ENCODE measurements around the gene CELF4. TPM values are rescaled to one million over a fixed set of nuclear protein-coding genes. Genes with fewer than 3 reads are reported as not detected.

CELF4 gene
- total and polyA plus RNA-seq, 2 donors (not counting 1 experiment from before 2014, with no cell fraction given) = 0.17 TPM; not detected in 1

- Histone ChIP-seq H4K20me1 (ENCODE audit: control insufficient read depth, extremely low read depth, insufficient read depth, low read length) (no peaks in the 10 kb centered on the region), H3K36me3 (ENCODE audit: control insufficient read depth, insufficient read depth, low read length) (no peaks in the 10 kb centered on the region), H2AFZ (ENCODE audit: low read length) (no peak overlapping the region), H3K27me3 (ENCODE audit: control insufficient read depth, insufficient read depth, low read length) (no peaks in the 10 kb centered on the region), H3K27ac (ENCODE audit: insufficient read depth, low read length) (no peak overlapping the region), H3K9me3 (ENCODE audit: control insufficient read depth, insufficient read depth, low read depth, low read length) (no peaks in the 10 kb centered on the region), H3K9ac (ENCODE audit: insufficient read depth, low read length) (no peak overlapping the region), H3K4me2 (ENCODE audit: extremely low read depth, insufficient read depth, low read length) (no peak overlapping the region), H3K79me2 (ENCODE audit: control insufficient read depth, insufficient read depth, low read length) (no peaks in the 10 kb centered on the region), H3K4me3 (replicated peaks in 1 of 4; ENCODE audit: control extremely low read depth in 1 of 4, insufficient read depth in 1 of 4, low read depth in 3 of 4, low read length in 4 of 4) (no peak overlapping the region), H3K4me1 (ENCODE audit: control insufficient read depth, extremely low read depth, insufficient read depth, low read length) (no peaks in the 10 kb centered on the region)
- TF ChIP-seq EZH2 (IDR thresholded peaks at IDR 0.05; ENCODE audit: low read length, missing control alignments) = no peak
- TF ChIP-seq, protein P1, sequence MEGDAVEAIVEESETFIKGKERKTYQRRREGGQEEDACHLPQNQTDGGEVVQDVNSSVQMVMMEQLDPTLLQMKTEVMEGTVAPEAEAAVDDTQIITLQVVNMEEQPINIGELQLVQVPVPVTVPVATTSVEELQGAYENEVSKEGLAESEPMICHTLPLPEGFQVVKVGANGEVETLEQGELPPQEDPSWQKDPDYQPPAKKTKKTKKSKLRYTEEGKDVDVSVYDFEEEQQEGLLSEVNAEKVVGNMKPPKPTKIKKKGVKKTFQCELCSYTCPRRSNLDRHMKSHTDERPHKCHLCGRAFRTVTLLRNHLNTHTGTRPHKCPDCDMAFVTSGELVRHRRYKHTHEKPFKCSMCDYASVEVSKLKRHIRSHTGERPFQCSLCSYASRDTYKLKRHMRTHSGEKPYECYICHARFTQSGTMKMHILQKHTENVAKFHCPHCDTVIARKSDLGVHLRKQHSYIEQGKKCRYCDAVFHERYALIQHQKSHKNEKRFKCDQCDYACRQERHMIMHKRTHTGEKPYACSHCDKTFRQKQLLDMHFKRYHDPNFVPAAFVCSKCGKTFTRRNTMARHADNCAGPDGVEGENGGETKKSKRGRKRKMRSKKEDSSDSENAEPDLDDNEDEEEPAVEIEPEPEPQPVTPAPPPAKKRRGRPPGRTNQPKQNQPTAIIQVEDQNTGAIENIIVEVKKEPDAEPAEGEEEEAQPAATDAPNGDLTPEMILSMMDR (conservative IDR thresholded peaks at IDR 0.05 in 1 of 2, IDR thresholded peaks at IDR 0.05 in 1 of 2; ENCODE audit: low read depth in 1 of 2, low read length in 2 of 2) = no peak
- DNase-seq (ENCODE audit: low read depth in 2 of 2) = no peak
Observed at GRCh38 chr18:37426586-37426985, 139.0 kb downstream of the CELF4 start.

GRCh38 chr18:37425222-37425621, 140.4 kb downstream of the CELF4 start:
- no peak for TF ChIP-seq EZH2 (IDR thresholded peaks at IDR 0.05; ENCODE audit: low read length, missing control alignments)
- TF ChIP-seq, protein P1 (conservative IDR thresholded peaks at IDR 0.05 in 1 of 2, IDR thresholded peaks at IDR 0.05 in 1 of 2; ENCODE audit: low read depth in 1 of 2, low read length in 2 of 2) = no peak
- no peaks in the 10 kb centered on the region for H3K9me3 ChIP-seq (ENCODE audit: control insufficient read depth, insufficient read depth, low read depth, low read length)
- H4K20me1 ChIP-seq (ENCODE audit: control insufficient read depth, extremely low read depth, insufficient read depth, low read length) = no peaks in the 10 kb centered on the region
- no peak overlapping the region for H3K4me2 ChIP-seq (ENCODE audit: extremely low read depth, insufficient read depth, low read length)
- H3K27me3 ChIP-seq (ENCODE audit: control insufficient read depth, insufficient read depth, low read length) = no peaks in the 10 kb centered on the region
- no peak overlapping the region for H3K9ac ChIP-seq (ENCODE audit: insufficient read depth, low read length)
- H2AFZ ChIP-seq (ENCODE audit: low read length) = no peak overlapping the region
- H3K4me1 ChIP-seq (ENCODE audit: control insufficient read depth, extremely low read depth, insufficient read depth, low read length) = no peaks in the 10 kb centered on the region
- no peak overlapping the region for H3K4me3 ChIP-seq (replicated peaks in 1 of 4; ENCODE audit: control extremely low read depth in 1 of 4, insufficient read depth in 1 of 4, low read depth in 3 of 4, low read length in 4 of 4)
- no peaks in the 10 kb centered on the region for H3K79me2 ChIP-seq (ENCODE audit: control insufficient read depth, insufficient read depth, low read length)
- DNase-seq (ENCODE audit: low read depth in 2 of 2) = no peak
- H3K27ac ChIP-seq (ENCODE audit: insufficient read depth, low read length) = no peak overlapping the region
- no peaks in the 10 kb centered on the region for H3K36me3 ChIP-seq (ENCODE audit: control insufficient read depth, insufficient read depth, low read length)

DNA sequence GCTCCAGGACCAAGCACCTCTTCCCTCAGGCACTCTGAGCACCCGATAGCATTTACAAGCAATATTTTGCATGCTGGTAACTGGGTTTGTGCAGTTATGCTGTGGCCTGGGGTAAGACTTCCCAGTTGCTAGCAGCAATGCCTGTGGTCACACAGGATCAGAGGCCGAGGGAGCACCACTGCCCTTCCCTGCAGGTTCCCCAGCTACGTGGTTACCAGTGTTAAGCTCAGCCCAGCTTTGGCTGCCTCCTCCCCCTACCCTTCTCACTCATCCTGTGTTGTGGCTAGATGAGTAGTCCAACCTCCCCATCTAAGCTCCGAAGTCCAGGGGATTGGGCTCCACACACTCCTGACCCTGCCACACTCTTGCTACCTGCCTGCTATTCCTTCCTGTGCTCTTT, 141.1 kb downstream of the CELF4 start:
- Histone ChIP-seq H3K4me1 (ENCODE audit: control insufficient read depth, extremely low read depth, insufficient read depth, low read length) (no peaks in the 10 kb centered on the region), H4K20me1 (ENCODE audit: control insufficient read depth, extremely low read depth, insufficient read depth, low read length) (no peaks in the 10 kb centered on the region), H3K79me2 (ENCODE audit: control insufficient read depth, insufficient read depth, low read length) (no peaks in the 10 kb centered on the region), H3K4me2 (ENCODE audit: extremely low read depth, insufficient read depth, low read length) (no peak overlapping the region), H3K4me3 (replicated peaks in 1 of 4; ENCODE audit: control extremely low read depth in 1 of 4, insufficient read depth in 1 of 4, low read depth in 3 of 4, low read length in 4 of 4) (no peak overlapping the region), H3K27ac (ENCODE audit: insufficient read depth, low read length) (no peak overlapping the region), H3K36me3 (ENCODE audit: control insufficient read depth, insufficient read depth, low read length) (no peaks in the 10 kb centered on the region), H2AFZ (ENCODE audit: low read length) (no peak overlapping the region), H3K9ac (ENCODE audit: insufficient read depth, low read length) (no peak overlapping the region), H3K9me3 (ENCODE audit: control insufficient read depth, insufficient read depth, low read depth, low read length) (no peaks in the 10 kb centered on the region), H3K27me3 (ENCODE audit: control insufficient read depth, insufficient read depth, low read length) (no peaks in the 10 kb centered on the region)
- no peak for DNase-seq (ENCODE audit: low read depth in 2 of 2)
- no peak for TF ChIP-seq EZH2 (IDR thresholded peaks at IDR 0.05; ENCODE audit: low read length, missing control alignments)
